Activated naive CD4-positive, alpha-beta T cell treated with anti-CD3 and anti-CD28 coated beads, Interleukin-2, amount 50 U/mL, for 72 hours (primary cell): Measurements from ENCODE around the gene SIRPG. TPM values are rescaled to one million over a fixed set of nuclear protein-coding genes. Genes with fewer than 3 reads are reported as not detected.
"Not testable (repeated sequence)": the region's sequence is repeated elsewhere in the genome, so short reads cannot be mapped to it uniquely, and the experiment has no call there.

Experiments used
- ATAC-seq, 2 donors: fragments of 150-1000 bp; cut with Tn5 transposase; 2 replicates each; pipeline ENCODE4 v1.10.0; 2021; ENCODE audit warnings: mild to moderate bottlenecking in 2 of 2, moderate library complexity in 2 of 2
- DNase-seq, 2 donors: peaks; one replicate each; pipeline ENCODE4 v3.0.0; 2021 to 2022; ENCODE audit warnings: low spot score in 2 of 2
- H3K27ac Mint-ChIP-seq, 2 donors: one replicate each; pipeline ENCODE4 v1.8.0; 2022; ENCODE audit warnings: mild to moderate bottlenecking in 2 of 2, mixed read lengths in 2 of 2
- H3K36me3 Mint-ChIP-seq, 2 donors: one replicate each; pipeline ENCODE4 v1.8.0; 2022; ENCODE audit warnings: mixed read lengths in 2 of 2
- H3K9me3 Mint-ChIP-seq, 2 donors: one replicate each; pipeline ENCODE4 v1.8.0; 2022; ENCODE audit warnings: mixed read lengths in 2 of 2
- total RNA-seq, 2 donors: library from RNA; stranded (reverse); gene quantifications; one replicate each; pipeline ENCODE4 v1.2.3, GENCODE V29; 2022

SIRPG gene
- total RNA-seq: 10 to 100 TPM; 46.9 to 67.8 TPM

GRCh38 chr20:1657556-1658334 is at the start of gene SIRPG:
SIRPG (minus strand) TSS chr20:1657779; CDS start chr20:1657714, 65 bp downstream.
- DNase-seq: no peak
- Mint-ChIP-seq H3K9me3 (peaks cover 5 to 17% of the 10 kb centered on the region in 2 donors), H3K27ac (peak within 1 kb of the TSS; percentile 93 to 94), H3K36me3 (peaks cover 41 to 60% of the 10 kb centered on the region in 2 donors)
- ATAC-seq: peak; percentile 19 to 33

DNA sequence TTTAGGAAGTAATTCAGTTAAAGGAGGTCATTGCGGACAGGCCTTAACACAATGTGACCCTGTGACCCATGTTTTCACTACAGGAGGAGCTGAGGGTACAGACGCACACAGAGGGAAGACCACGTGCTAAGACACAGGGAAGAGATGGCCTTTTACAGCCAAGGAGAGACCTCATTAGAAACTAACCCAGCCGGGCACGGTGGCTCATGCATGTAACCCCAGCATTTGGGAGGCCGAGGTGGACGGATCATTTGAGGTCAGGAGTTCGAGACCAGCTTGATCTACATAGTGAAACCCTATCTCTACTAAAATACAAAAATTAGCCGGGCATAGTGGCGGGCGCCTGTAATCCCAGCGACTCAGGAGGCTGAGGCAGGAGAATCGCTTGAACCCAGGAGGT is 49.3 kb upstream of the SIRPG start:
- Mint-ChIP-seq H3K9me3 (peaks cover 0 to 23% of the 10 kb centered on the region in 2 donors), H3K27ac (peak overlapping the region in 1 of 2 donors; percentile 20), H3K36me3 (peaks cover 7 to 19% of the 10 kb centered on the region in 2 donors)
- not testable (repeated sequence) for ATAC-seq, DNase-seq

DNA sequence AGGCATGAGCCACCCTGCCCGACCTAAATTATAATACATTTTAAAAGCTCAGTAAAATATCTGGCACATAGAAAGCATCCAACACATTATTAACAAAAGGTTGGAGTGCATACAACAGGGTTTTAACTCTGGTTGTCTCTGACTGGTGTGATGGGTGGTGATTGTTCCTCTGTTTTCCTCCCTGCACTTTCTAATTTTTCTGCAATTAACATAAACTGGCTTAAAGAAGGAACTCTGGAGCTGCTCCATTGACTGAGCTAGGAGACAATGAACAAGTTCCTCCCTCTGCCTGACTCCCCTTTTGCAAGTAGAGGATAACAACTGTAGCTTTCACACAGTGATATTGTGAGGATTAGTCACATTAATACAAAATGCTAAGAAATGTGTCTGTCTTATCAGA is 48.5 kb upstream of the SIRPG start:
- ATAC-seq: no peak
- no peak for DNase-seq
- Mint-ChIP-seq H3K9me3 (peaks cover 0 to 19% of the 10 kb centered on the region in 2 donors), H3K27ac (peak overlapping the region in 1 of 2 donors; percentile 20), H3K36me3 (peaks cover 7 to 19% of the 10 kb centered on the region in 2 donors)

GRCh38 chr20:1702855-1703254 is 45.3 kb upstream of the SIRPG start:
- DNase-seq (no peak), ATAC-seq (no peak)
- no peak overlapping the region for H3K27ac Mint-ChIP-seq
- peaks cover 7 to 19% of the 10 kb centered on the region in 2 donors for H3K36me3 Mint-ChIP-seq
- H3K9me3 Mint-ChIP-seq: peaks cover 0 to 13% of the 10 kb centered on the region in 2 donors

DNA sequence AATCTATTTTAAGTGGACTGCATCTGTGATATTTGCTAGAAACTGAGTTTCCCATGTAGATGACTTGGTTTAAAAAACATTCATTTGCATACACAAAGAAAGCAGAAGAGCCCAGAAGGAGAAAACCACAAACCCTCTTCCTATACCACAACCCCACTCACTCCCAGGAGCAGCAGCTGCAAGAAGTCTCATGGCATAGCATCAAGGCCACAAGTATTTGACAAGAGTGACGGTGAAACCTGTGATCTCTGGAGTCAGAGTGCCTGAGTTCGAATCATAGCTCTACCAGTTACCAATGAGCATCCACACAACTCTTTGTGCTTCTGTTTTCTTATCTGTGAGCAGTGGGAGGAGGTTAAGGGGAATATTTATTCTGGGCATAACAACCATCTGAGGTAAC is 44.7 kb upstream of the SIRPG start:
- ATAC-seq: no peak
- Mint-ChIP-seq H3K9me3 (peaks cover 0 to 13% of the 10 kb centered on the region in 2 donors), H3K36me3 (peaks cover 7 to 19% of the 10 kb centered on the region in 2 donors), H3K27ac (no peak overlapping the region)
- no peak for DNase-seq

DNA sequence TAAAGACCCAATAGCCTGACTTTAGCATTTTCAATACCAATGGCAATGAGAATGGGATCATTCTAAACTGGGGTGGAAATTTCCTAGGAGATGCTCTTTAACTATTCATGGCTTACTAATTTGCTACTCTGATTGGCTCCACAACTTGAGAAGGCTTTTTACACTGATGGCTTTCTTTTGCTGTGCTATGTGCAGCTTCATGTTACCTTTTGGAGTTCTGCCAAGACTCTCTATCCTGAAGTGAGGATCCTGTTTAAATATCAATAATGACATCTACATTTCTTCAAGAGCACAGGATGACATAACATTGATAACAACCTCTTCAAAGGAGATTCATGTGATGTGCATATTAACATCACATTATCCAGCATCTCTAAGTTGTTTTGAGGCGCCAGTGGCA is 43.4 kb upstream of the SIRPG start:
- no peak for ATAC-seq
- peaks cover 0 to 13% of the 10 kb centered on the region in 2 donors for H3K9me3 Mint-ChIP-seq
- H3K27ac Mint-ChIP-seq: no peak overlapping the region
- H3K36me3 Mint-ChIP-seq: peaks cover 7 to 19% of the 10 kb centered on the region in 2 donors
- no peak for DNase-seq

DNA sequence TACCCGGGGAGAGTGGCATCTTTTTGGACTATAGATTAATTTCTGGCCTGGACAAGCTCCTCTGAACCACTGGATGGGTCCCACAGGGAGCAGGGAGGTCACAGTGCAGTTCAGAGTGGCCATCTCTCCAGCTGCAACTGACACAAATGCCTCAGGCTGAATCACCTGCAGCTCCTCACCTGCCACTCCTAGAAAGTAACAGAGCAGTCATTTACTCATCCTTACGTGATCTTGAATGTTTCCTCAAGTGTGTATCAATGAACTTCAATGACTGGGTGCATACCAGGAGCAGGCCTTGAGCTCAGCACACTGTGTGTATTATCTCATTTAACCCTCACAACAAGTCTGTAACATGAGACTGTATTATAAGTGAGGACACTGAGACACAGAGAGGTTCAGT is 40.0 kb upstream of the SIRPG start:
- peak overlapping the region; percentile 25 to 63 for H3K27ac Mint-ChIP-seq
- H3K9me3 Mint-ChIP-seq: no peaks in the 10 kb centered on the region
- peaks cover 0 to 5% of the 10 kb centered on the region in 2 donors for H3K36me3 Mint-ChIP-seq
- ATAC-seq (no peak), DNase-seq (no peak)

GRCh38 chr20:1696521-1697209 is 39.1 kb upstream of the SIRPG start:
- H3K36me3 Mint-ChIP-seq: peaks cover 2 to 9% of the 10 kb centered on the region in 2 donors
- DNase-seq (no peak), ATAC-seq (peak; percentile 70 to 94)
- peaks cover 0 to 2% of the 10 kb centered on the region in 2 donors for H3K9me3 Mint-ChIP-seq
- H3K27ac Mint-ChIP-seq: peak overlapping the region; percentile 9 to 63

DNA sequence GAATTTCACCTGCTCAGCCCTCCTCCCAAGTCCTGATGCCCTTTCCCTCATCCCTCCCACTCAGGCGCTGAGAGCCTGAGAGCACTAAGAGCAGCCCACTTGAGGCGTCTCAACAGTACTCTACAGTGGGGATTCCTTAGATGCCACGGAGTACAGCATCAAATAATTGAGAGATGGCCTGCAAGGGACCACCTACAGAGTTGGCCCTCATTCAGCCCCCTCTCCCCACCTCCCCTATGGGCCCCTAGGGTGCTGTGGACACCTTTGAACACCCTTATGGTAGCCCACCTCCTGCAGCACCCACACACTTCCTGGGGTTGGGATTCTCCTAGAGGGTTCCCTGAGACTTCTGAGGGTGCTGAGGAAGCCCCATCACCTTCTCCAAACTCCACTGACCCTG is 37.1 kb upstream of the SIRPG start:
- no peak for ATAC-seq
- no peak for DNase-seq
- H3K36me3 Mint-ChIP-seq: peaks cover 7 to 25% of the 10 kb centered on the region in 2 donors
- H3K9me3 Mint-ChIP-seq: peaks cover 0 to 10% of the 10 kb centered on the region in 2 donors
- H3K27ac Mint-ChIP-seq: no peak overlapping the region

GRCh38 chr20:1693427-1693826 is 35.8 kb upstream of the SIRPG start:
- no peak for ATAC-seq
- Mint-ChIP-seq H3K9me3 (peaks cover 0 to 10% of the 10 kb centered on the region in 2 donors), H3K36me3 (peaks cover 7 to 25% of the 10 kb centered on the region in 2 donors), H3K27ac (no peak overlapping the region)
- no peak for DNase-seq

DNA sequence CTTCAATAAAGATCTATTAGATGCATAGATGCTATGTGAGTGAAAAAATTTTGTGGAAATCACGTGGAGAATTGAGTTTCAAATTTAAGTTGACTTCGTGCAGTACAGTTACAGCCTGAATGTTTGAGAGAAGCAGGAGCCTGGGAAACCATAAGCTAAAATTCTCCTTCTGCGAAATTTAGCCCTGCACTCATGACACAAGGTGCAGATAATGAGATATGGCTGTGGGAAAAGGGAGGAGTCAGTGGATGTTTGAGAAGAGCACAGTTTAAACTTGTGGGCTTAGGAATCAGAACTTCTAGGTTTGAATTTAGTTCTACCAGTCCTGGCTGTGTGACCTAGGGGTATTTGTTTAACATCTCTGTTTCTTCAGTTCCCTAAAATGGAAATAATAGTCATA is 32.1 kb upstream of the SIRPG start:
- Mint-ChIP-seq H3K36me3 (peaks cover 12 to 33% of the 10 kb centered on the region in 2 donors), H3K9me3 (peaks cover 0 to 10% of the 10 kb centered on the region in 2 donors), H3K27ac (peak overlapping the region in 1 of 2 donors; percentile 33)
- no peak for DNase-seq
- ATAC-seq: no peak

DNA sequence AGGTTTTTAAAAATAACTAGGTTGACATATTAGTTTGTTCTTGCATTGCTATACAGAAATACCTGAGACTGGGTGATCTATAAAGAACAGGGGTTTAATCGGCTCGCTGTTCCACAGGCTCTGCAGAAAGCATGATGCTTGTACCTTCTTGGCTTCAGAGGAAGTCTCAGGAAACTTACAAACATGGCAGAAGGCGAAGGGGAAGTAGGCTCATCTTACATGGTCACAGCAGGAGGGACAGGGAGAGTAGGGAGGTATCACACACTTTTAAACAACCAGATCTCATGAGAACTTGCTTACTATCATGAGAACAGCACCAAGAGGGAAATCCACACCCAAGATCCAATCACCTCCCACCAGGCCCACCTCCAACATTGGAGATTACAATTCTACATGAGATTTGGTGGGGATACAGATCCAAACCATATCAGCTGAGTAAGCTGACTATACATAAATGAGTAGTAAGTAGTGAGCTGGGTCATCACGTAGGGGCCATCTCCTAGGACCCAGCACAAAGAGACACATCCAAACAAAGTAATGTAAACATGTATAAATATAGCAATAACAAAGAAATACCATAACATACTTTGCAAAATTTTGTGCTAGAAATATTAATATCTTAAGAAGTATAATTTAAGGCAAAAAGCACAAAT is 31.4 kb upstream of the SIRPG start:
- Mint-ChIP-seq H3K27ac (peak overlapping the region; percentile 66 to 81), H3K36me3 (peaks cover 15 to 37% of the 10 kb centered on the region in 2 donors), H3K9me3 (peaks cover 0 to 10% of the 10 kb centered on the region in 2 donors)
- DNase-seq (no peak), ATAC-seq (peak in 1 of 2 donors; percentile 75)

DNA sequence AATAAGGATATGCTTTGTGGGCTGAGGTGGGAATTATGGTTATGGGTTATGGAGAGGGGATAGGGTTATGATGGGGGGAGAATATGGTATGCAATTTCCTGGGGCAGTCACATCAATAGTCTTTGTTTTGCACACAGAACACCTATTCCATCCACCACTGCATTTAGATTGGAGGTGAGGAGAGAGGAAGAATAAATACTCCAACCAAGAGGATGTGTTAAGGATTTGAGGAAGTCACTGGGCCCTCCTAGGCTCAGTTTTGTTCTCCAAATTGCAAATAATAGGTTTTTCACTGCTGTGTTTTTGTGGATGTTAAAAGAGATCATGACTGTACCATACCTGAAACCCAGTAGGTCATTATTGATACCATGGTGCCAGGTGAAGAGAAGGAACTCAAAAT is 29.5 kb upstream of the SIRPG start:
- H3K9me3 Mint-ChIP-seq: peaks cover 0 to 26% of the 10 kb centered on the region in 2 donors
- peaks cover 30 to 52% of the 10 kb centered on the region in 2 donors for H3K36me3 Mint-ChIP-seq
- DNase-seq: no peak
- ATAC-seq: no peak
- peak overlapping the region in 1 of 2 donors; percentile 89 for H3K27ac Mint-ChIP-seq

GRCh38 chr20:1686151-1686748 is 28.7 kb upstream of the SIRPG start:
- Mint-ChIP-seq H3K27ac (peak overlapping the region; percentile 89), H3K9me3 (peaks cover 0 to 23% of the 10 kb centered on the region in 2 donors), H3K36me3 (peaks cover 24 to 51% of the 10 kb centered on the region in 2 donors)
- ATAC-seq (peak; percentile 57 to 69), DNase-seq (no peak)

DNA sequence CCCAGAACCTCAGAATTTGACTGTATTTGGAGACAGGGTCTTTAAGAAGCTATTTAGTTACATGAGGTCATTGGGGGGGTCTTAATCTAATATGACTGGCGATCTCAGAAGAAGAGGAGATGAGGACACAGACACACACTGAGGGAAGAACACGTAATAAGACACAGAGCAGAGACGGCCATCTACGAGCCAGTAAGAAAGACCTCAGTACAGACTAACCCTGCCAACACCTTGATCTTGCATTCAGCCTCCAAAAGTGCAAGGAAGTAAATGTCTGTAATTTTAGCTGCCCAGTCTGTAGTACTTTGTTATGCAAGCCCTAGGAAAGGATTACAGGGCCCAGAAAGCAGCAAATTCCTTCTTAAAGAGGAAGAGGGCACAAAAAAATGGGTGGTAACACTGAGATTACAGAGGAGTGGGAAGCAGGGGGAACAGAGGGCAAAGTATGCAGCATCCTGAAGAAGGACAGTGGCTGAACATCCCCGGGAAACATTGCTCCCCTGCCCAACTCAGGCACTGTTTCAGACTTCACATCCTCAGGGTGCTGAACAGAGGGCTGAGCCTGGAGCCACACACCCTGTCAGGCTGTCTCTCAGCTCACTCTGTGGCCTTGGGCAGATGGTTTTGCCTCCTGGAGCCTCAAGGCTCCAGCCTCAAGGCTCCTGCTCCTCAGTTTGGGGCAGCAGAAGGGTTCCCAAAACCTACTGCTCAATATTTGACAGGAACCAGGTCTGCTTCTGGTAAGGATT is 27.9 kb upstream of the SIRPG start:
- ATAC-seq: peak; percentile 37 to 55
- DNase-seq: no peak
- H3K27ac Mint-ChIP-seq: peak overlapping the region; percentile 89 to 94
- H3K36me3 Mint-ChIP-seq: peaks cover 24 to 51% of the 10 kb centered on the region in 2 donors
- H3K9me3 Mint-ChIP-seq: peaks cover 0 to 22% of the 10 kb centered on the region in 2 donors

DNA sequence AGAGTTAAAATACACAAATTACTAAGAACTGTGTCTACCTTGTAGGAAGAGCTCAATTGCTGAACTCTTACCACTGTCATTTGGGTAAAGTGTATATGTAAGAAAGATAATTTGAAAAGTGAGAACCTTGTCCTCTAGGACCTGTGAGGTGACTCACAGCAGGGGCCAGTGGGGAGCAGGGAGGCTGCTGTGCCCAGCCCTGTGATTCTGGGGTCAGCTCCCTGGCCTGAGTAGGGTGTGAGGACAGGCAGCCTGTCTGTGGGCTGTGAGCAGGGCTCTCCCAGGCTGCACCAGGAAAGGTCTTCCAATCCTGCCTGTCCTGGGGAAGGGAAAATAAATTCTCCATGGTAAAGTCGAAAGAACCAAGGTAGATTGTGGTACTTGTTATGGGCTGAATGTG is 27.3 kb upstream of the SIRPG start:
- ATAC-seq (peak; percentile 28 to 67), DNase-seq (no peak)
- H3K9me3 Mint-ChIP-seq: peaks cover 0 to 23% of the 10 kb centered on the region in 2 donors
- peaks cover 30 to 51% of the 10 kb centered on the region in 2 donors for H3K36me3 Mint-ChIP-seq
- peak overlapping the region; percentile 89 to 94 for H3K27ac Mint-ChIP-seq
